Activated T-helper 1 cell treated with anti-CD3 and anti-CD28 coated beads, Interleukin-12 subunit alpha, Interleukin-12 subunit beta, Interleukin-2, Interleukin-4 antibody, amounts not matched to agents 30 ng/mL and 10 ng/mL and 1 ng/mL, durations not matched to agents 14 hours and 24 hours and 36 hours (primary cell): ENCODE results near the gene RASA2. TPM values are rescaled to one million over a fixed set of nuclear protein-coding genes. Genes with fewer than 3 reads are reported as not detected.

Source experiments
- DNase-seq: peaks from one replicate; pipeline ENCODE4 v3.0.0; 2021; ENCODE audit warnings: low spot score
- H3K27ac Mint-ChIP-seq: one replicate; pipeline ENCODE4 v1.8.0; 2021; ENCODE audit warnings: mild to moderate bottlenecking, mixed read lengths
- H3K27me3 Mint-ChIP-seq: one replicate; pipeline ENCODE4 v1.8.0; 2022; ENCODE audit warnings: mild to moderate bottlenecking, moderate library complexity, mixed read lengths; ENCODE audit not compliant: insufficient read depth
- H3K36me3 Mint-ChIP-seq: one replicate; pipeline ENCODE4 v1.8.0; 2021; ENCODE audit warnings: low read depth, mixed read lengths
- H3K4me1 Mint-ChIP-seq: one replicate; pipeline ENCODE4 v1.8.0; 2021; ENCODE audit warnings: low read depth, mixed read lengths
- H3K4me3 Mint-ChIP-seq: one replicate; pipeline ENCODE4 v1.8.0; 2021; ENCODE audit warnings: mild to moderate bottlenecking, moderate library complexity, mixed read lengths
- H3K9me3 Mint-ChIP-seq: one replicate; pipeline ENCODE4 v1.8.0; 2021; ENCODE audit warnings: mixed read lengths
- intact Hi-C: fragments of 100-400 bp; cut with micrococcal nuclease; formaldehyde crosslinking; loops from one replicate; pipeline ENCODE4 v1.15.1; 2024
- total RNA-seq: library from RNA; stranded (reverse); gene quantifications from 2 replicates; pipeline ENCODE4 v1.2.3, GENCODE V29; 2022

Gene RASA2, protein sequence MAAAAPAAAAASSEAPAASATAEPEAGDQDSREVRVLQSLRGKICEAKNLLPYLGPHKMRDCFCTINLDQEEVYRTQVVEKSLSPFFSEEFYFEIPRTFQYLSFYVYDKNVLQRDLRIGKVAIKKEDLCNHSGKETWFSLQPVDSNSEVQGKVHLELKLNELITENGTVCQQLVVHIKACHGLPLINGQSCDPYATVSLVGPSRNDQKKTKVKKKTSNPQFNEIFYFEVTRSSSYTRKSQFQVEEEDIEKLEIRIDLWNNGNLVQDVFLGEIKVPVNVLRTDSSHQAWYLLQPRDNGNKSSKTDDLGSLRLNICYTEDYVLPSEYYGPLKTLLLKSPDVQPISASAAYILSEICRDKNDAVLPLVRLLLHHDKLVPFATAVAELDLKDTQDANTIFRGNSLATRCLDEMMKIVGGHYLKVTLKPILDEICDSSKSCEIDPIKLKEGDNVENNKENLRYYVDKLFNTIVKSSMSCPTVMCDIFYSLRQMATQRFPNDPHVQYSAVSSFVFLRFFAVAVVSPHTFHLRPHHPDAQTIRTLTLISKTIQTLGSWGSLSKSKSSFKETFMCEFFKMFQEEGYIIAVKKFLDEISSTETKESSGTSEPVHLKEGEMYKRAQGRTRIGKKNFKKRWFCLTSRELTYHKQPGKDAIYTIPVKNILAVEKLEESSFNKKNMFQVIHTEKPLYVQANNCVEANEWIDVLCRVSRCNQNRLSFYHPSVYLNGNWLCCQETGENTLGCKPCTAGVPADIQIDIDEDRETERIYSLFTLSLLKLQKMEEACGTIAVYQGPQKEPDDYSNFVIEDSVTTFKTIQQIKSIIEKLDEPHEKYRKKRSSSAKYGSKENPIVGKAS
- 37.7 and 39.2 TPM in 2 replicates for total RNA-seq

DNA sequence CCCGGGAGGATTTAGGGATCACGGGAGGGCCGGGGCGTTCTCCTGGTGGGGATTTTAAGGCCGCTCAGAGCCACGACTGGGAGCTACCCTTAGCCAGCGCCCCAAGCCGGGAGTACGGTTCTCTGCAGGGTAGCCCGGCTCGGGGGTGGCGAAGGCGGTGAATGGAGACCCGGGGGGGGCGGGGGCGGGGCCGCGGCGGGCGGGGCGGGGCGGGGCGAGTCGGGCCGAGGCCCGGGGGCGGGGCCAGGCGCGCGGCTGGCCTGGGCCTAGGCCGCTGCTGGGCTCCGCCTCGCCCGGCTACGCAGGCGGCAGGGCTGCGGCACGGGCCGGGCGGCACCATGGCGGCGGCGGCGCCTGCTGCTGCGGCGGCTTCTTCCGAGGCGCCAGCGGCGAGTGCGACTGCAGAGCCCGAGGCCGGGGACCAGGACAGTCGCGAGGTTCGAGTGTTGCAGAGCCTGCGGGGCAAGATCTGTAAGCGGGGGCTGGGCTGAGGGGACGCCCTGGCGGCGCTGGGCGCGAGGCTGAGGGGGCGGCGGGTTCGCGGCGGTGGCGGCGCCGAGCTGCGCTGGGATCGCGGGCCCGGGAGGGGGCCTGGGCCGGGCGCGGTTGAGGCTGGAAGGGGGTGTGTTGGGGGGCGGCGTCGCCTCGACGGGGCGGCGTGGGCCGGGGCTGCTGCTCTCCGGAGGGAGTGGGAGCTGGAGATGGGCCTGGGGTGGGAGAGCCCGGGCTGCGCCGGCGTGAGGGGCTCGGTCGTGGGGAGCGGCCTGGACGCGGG, at the start of gene RASA2:
Gene RASA2, plus strand, starts transcription at position 282 of the 775 bp plus-strand sequence. Its CDS starts 57 bp downstream, at position 339.
- peaks cover 23% of the 10 kb centered on the region for H3K36me3 Mint-ChIP-seq
- H3K9me3 Mint-ChIP-seq, result no peaks in the 10 kb centered on the region
- peaks cover 63% of the 10 kb centered on the region for H3K4me1 Mint-ChIP-seq
- H3K4me3 Mint-ChIP-seq, result peak within 1 kb of the TSS; percentile 93
- peak within 1 kb of the TSS; percentile 93 for H3K27ac Mint-ChIP-seq
- intact Hi-C loops, result loop anchor here (1.0 to 10.0 kb wide), 10 partner anchors 13 to 1095 kb away; partner anchors contain the start of genes ATP1B3 and XRN1
- peak; percentile 62 for DNase-seq
- peaks cover 2% of the 10 kb centered on the region for H3K27me3 Mint-ChIP-seq

GRCh38 chr3:141439589-141439988, 47.2 kb upstream of the RASA2 start:
- intact Hi-C loops, result no loop called here
- Mint-ChIP-seq H3K27ac (no peak overlapping the region), H3K36me3 (peaks cover 15% of the 10 kb centered on the region), H3K4me3 (no peak overlapping the region), H3K9me3 (no peaks in the 10 kb centered on the region), H3K4me1 (peaks cover 17% of the 10 kb centered on the region), H3K27me3 (no peaks in the 10 kb centered on the region)
- no peak for DNase-seq

GRCh38 chr3:141440942-141441341, 45.9 kb upstream of the RASA2 start:
- H3K4me3 Mint-ChIP-seq, result no peak overlapping the region
- peaks cover 17% of the 10 kb centered on the region for H3K4me1 Mint-ChIP-seq
- H3K27ac Mint-ChIP-seq, result no peak overlapping the region
- no peaks in the 10 kb centered on the region for H3K27me3 Mint-ChIP-seq
- H3K9me3 Mint-ChIP-seq, result no peaks in the 10 kb centered on the region
- intact Hi-C loops, result loop anchor here (1.0 kb wide), 7 partner anchors 11 to 138 kb away; no protein-coding TSS in a partner anchor
- peaks cover 21% of the 10 kb centered on the region for H3K36me3 Mint-ChIP-seq
- no peak for DNase-seq

DNA sequence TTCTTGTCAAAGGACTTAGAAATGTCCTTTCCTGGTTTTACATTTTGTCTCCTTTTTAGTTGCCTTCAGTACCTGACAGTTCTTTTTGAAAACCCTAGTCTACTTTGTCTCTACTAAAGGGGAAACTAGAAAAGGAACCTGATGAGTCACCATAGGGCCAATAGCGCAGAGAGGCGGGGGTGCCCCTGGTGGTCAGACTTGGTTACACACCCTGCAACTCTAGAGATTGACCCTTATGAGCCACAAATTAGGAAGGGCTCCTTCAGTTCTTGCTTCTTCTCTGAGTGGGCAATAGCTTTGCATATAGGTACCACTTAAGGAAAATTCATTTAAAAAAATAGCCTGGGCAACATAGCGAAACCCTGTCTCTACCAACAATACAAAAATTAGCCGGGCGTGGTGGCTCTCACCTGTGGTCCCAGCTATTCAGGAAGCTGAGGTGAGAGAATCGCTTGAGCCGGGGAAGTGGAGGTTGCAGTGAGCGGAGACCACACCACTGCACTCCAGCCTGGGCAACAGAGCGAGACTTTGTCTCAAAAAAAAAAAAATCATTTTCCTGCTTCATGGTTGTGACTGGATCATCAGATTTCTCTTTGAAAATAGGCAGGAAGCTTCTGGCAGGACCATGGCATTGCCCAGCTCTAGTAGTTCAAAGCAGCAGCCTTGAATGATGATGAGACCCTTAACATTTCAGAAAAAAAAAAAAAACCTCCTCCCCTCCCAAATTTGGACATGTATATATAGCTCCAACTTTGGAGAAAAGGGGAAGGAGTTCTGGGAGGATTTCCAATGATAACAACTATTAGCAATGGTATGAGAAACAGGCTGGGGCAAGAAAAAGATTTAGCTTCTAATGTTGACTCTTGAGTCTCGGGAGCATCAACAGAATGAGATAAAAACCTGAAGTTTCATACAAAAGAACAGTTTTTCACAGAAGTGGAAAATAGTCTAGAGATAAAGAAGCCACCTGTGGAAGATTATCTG, 45.2 kb upstream of the RASA2 start:
- Mint-ChIP-seq H3K36me3 (peaks cover 26% of the 10 kb centered on the region), H3K4me3 (no peak overlapping the region), H3K27me3 (no peaks in the 10 kb centered on the region), H3K9me3 (no peaks in the 10 kb centered on the region), H3K4me1 (peaks cover 17% of the 10 kb centered on the region), H3K27ac (peak overlapping the region; percentile 3)
- peak; percentile 59 for DNase-seq
- intact Hi-C loops, result loop anchor here (1.0 kb wide), 7 partner anchors 11 to 138 kb away; no protein-coding TSS in a partner anchor

- intact Hi-C loops, result no loop called here
- H3K4me3 Mint-ChIP-seq, result no peak overlapping the region
- no peaks in the 10 kb centered on the region for H3K9me3 Mint-ChIP-seq
- H3K36me3 Mint-ChIP-seq, result peaks cover 31% of the 10 kb centered on the region
- DNase-seq, result no peak
- H3K4me1 Mint-ChIP-seq, result peaks cover 17% of the 10 kb centered on the region
- no peaks in the 10 kb centered on the region for H3K27me3 Mint-ChIP-seq
- H3K27ac Mint-ChIP-seq, result no peak overlapping the region
Measured at GRCh38 chr3:141442446-141442845, 44.4 kb upstream of the RASA2 start.

DNA sequence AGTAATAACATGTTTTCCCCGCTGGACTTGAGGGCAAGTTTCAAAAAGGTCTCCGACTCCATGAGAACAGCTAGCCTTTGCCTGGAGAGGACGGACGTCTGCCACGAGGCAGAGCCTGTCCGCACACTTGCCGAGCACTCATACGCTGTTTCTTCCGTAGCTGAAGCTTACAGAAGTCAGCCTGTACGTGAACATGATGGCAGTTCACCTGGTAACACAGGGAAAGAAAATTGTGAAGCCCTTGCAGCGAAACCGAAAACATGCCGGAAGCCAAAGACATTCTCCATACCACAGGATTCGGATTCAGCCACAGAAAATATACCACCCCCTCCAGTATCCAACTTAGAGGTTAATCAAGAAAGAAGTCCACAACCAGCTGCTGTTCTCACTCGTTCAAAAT, 43.9 kb upstream of the RASA2 start:
- H3K27ac Mint-ChIP-seq, result no peak overlapping the region
- no peaks in the 10 kb centered on the region for H3K27me3 Mint-ChIP-seq
- H3K4me3 Mint-ChIP-seq, result no peak overlapping the region
- no peak for DNase-seq
- H3K4me1 Mint-ChIP-seq, result peaks cover 17% of the 10 kb centered on the region
- intact Hi-C loops, result no loop called here
- H3K9me3 Mint-ChIP-seq, result no peaks in the 10 kb centered on the region
- peaks cover 32% of the 10 kb centered on the region for H3K36me3 Mint-ChIP-seq

- Mint-ChIP-seq H3K4me3 (no peak overlapping the region), H3K4me1 (peaks cover 19% of the 10 kb centered on the region), H3K36me3 (peaks cover 29% of the 10 kb centered on the region), H3K9me3 (no peaks in the 10 kb centered on the region), H3K27ac (no peak overlapping the region), H3K27me3 (no peaks in the 10 kb centered on the region)
- intact Hi-C loops, result no loop called here
- no peak for DNase-seq
Measured at GRCh38 chr3:141444586-141445285, 42.1 kb upstream of the RASA2 start.

- no peak for DNase-seq
- Mint-ChIP-seq H3K4me3 (no peak overlapping the region), H3K27me3 (no peaks in the 10 kb centered on the region), H3K36me3 (peaks cover 29% of the 10 kb centered on the region), H3K4me1 (peaks cover 10% of the 10 kb centered on the region), H3K27ac (no peak overlapping the region), H3K9me3 (no peaks in the 10 kb centered on the region)
- intact Hi-C loops, result no loop called here
Measured at GRCh38 chr3:141445990-141446389, 40.8 kb upstream of the RASA2 start.

DNA sequence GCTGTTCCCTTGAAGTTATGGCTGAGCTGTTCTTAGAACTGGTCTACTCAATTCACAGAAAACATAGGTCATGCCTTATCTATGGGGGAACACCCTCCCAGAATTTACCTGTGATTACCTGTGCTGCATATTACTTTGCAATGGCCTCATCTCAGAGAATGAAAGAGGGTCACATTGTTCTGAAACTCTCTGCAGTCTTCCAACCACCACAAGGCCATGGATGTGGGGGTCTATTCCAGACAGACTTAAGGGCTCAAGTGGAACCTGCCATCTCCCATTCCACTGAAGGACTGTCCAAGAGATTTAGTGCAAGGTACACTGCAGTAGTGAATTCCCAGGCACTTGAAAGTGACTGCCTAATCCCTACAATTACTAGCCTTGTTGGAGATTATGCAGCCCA, 40.1 kb upstream of the RASA2 start:
- H3K9me3 Mint-ChIP-seq, result no peaks in the 10 kb centered on the region
- no peaks in the 10 kb centered on the region for H3K27me3 Mint-ChIP-seq
- peaks cover 5% of the 10 kb centered on the region for H3K4me1 Mint-ChIP-seq
- H3K36me3 Mint-ChIP-seq, result peaks cover 29% of the 10 kb centered on the region
- intact Hi-C loops, result no loop called here
- no peak for DNase-seq
- H3K27ac Mint-ChIP-seq, result no peak overlapping the region
- no peak overlapping the region for H3K4me3 Mint-ChIP-seq

- H3K9me3 Mint-ChIP-seq, result no peaks in the 10 kb centered on the region
- H3K36me3 Mint-ChIP-seq, result peaks cover 29% of the 10 kb centered on the region
- DNase-seq, result no peak
- H3K27me3 Mint-ChIP-seq, result no peaks in the 10 kb centered on the region
- intact Hi-C loops, result no loop called here
- no peak overlapping the region for H3K4me3 Mint-ChIP-seq
- no peak overlapping the region for H3K27ac Mint-ChIP-seq
- H3K4me1 Mint-ChIP-seq, result peaks cover 5% of the 10 kb centered on the region
Measured at GRCh38 chr3:141447383-141447782, 39.4 kb upstream of the RASA2 start.

DNA sequence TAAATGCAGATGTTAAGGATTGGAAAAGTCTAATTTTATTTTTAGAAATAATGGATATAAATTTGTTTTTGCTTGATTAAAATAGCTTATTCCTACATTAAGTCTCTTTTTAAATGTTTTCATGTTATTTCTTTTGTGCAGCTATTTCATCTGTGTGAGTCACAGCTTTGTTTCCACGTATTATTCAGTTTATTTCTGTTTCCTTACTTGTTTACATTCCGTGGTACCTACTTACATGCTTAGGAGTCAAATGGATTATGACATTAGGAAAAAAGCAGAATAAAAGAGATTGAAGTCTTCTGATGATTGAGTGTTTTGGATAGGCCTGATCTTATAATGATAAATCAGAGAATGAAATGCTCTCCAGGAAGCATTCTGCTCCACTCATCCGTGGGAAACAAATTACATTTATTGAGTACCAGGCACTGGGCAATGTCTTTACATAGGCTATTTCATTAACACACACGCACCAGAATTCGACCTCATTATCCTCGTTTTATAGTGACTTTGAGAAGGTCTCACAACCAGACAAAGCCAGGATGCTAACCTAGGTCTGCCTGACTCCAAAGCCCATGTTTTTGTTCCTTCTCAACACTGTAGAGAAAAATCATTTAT, 38.1 kb upstream of the RASA2 start:
- H3K27ac Mint-ChIP-seq, result no peak overlapping the region
- peaks cover 20% of the 10 kb centered on the region for H3K36me3 Mint-ChIP-seq
- H3K27me3 Mint-ChIP-seq, result no peaks in the 10 kb centered on the region
- no peak for DNase-seq
- intact Hi-C loops, result no loop called here
- peaks cover 5% of the 10 kb centered on the region for H3K4me1 Mint-ChIP-seq
- no peak overlapping the region for H3K4me3 Mint-ChIP-seq
- H3K9me3 Mint-ChIP-seq, result no peaks in the 10 kb centered on the region
